ENCODE data around the gene RIC8B.

DNA sequence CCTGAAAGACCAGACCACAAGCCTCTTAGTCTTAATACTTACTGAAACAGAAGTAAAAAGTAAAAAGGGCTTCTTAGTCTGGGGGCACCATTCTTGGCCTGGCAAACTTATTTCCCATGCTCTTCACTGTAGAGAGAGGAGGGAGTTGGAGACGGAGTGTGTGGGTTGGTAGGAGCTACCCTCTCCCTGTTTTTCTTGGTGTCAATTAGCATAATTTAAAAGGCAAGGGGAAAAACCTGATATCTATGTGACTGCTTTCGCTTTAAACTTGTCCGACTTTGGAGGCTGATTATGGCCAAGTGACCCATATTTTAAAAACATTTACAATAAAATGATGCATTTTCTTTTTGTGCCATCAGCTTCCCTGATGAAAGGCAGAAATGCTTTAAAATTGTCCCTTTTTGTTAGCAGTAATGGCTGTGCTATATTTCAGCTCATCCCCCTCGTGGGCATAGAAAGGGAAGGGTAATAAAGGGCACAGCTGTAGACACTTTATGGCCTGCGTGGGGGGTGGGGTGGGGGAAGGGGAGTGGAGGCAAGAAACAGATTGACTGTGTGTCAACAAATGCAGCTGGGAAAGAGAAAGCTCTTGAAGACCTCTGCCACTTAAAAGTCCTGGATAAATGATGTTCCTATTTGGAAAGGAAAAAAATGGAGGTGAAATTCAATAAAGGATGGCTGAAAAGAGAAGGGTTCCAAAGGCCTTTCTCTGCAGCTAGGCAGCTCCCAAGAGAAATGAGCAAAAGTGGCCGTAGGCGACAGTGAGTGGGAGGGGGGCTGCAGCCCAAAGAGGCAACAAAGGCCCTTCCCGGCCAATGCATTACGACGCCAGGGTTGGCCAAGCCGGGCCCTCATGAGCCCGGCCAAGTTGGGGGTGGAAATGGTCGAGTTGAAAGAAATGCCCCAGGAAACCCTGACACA, 123.8 kb downstream of the RIC8B start:
- TF ChIP-seq CTCF (IDR thresholded peaks at IDR 0.05) (no peak), POLR2A (IDR thresholded peaks at IDR 0.05) (no peak), POLR2AphosphoS5 (IDR thresholded peaks at IDR 0.05) (no peak), EP300 (IDR thresholded peaks at IDR 0.05) (no peak)
